Large intestine (tissue), 3 donors: Measurements from ENCODE around the gene DRG1. TPM values are rescaled to one million over a fixed set of nuclear protein-coding genes. Genes with fewer than 3 reads are reported as not detected.
"Not testable (repeated sequence)": the region's sequence is repeated elsewhere in the genome, so short reads cannot be mapped to it uniquely, and the experiment has no call there.

Experiments
- DNase-seq, 2 donors: peaks; one replicate each; pipeline versions ENCODE4 v3.0.0 to v3.0.0-alpha.2; 2013
- H3K27ac ChIP-seq: one replicate; pipeline ENCODE4 v1.5.1; 2013; ENCODE audit warnings: low read length
- H3K27me3 ChIP-seq: 2 replicates; pipeline ENCODE4 v1.6.1; 2013; ENCODE audit warnings: low read length; ENCODE audit not compliant: control insufficient read depth, insufficient read depth
- H3K36me3 ChIP-seq: 2 replicates; pipeline ENCODE4 v1.6.1; 2013; ENCODE audit warnings: low read length; ENCODE audit not compliant: control insufficient read depth, insufficient read depth
- H3K4me1 ChIP-seq: one replicate; pipeline ENCODE4 v1.6.1; 2013; ENCODE audit warnings: low read length; ENCODE audit not compliant: control insufficient read depth, insufficient read depth
- H3K4me3 ChIP-seq: one replicate; pipeline ENCODE4 v1.5.1; 2013; ENCODE audit warnings: low read length
- H3K9me3 ChIP-seq: one replicate; pipeline ENCODE4 v1.6.1; 2013; ENCODE audit warnings: mild to moderate bottlenecking, low read depth, low read length, moderate library complexity; ENCODE audit not compliant: control insufficient read depth
- WGBS: methylation state at CpG from one replicate; pipeline ENCODE4 v1.1.5; 2013; ENCODE audit warnings: low lambda C conversion rate; ENCODE audit not compliant: insufficient coverage; 5-methylcytosine and 5-hydroxymethylcytosine counted together
- polyA plus RNA-seq: library from polyadenylated mRNA; unstranded; fragments of 120-200 nt; gene quantifications from one replicate; pipeline ENCODE4 v1.2.1, GENCODE V29; 2013

DRG1 gene
- polyA plus RNA-seq, 1 donor: 55.7 TPM

- Histone ChIP-seq H3K27me3 (no peaks in the 10 kb centered on the region), H3K36me3 (peaks cover 55% of the 10 kb centered on the region), H3K4me1 (no peaks in the 10 kb centered on the region), H3K27ac (no peak overlapping the region), H3K9me3 (no peaks in the 10 kb centered on the region), H3K4me3 (no peak overlapping the region)
- DNase-seq: peak in 1 of 2 donors; percentile 27
- 60% methylated on average over 1 of the region's 5 CpGs for WGBS
Measured at GRCh38 chr22:31451709-31452571, 52.5 kb downstream of the DRG1 start.

GRCh38 chr22:31461699-31462098 is 62.3 kb downstream of the DRG1 start:
- no peaks in the 10 kb centered on the region for H3K27me3 ChIP-seq
- no CpG with 5 or more reads among the region's 3 CpGs for WGBS
- H3K4me1 ChIP-seq: no peaks in the 10 kb centered on the region
- peaks cover 61% of the 10 kb centered on the region for H3K36me3 ChIP-seq
- no peaks in the 10 kb centered on the region for H3K9me3 ChIP-seq
- no peak overlapping the region for H3K27ac ChIP-seq
- H3K4me3 ChIP-seq: no peak overlapping the region
- DNase-seq: no peak

- DNase-seq: no peak
- H3K9me3 ChIP-seq: no peaks in the 10 kb centered on the region
- peaks cover 56% of the 10 kb centered on the region for H3K36me3 ChIP-seq
- H3K4me1 ChIP-seq: no peaks in the 10 kb centered on the region
- no peaks in the 10 kb centered on the region for H3K27me3 ChIP-seq
- no peak overlapping the region for H3K27ac ChIP-seq
- WGBS: no CpG with 5 or more reads among the region's 2 CpGs
- H3K4me3 ChIP-seq: no peak overlapping the region
Measured at GRCh38 chr22:31465307-31465706, 65.9 kb downstream of the DRG1 start.

GRCh38 chr22:31474743-31475142 is 75.3 kb downstream of the DRG1 start:
- Histone ChIP-seq H3K36me3 (peaks cover 37% of the 10 kb centered on the region), H3K27me3 (no peaks in the 10 kb centered on the region), H3K4me3 (no peak overlapping the region), H3K27ac (no peak overlapping the region), H3K4me1 (no peaks in the 10 kb centered on the region), H3K9me3 (no peaks in the 10 kb centered on the region)
- no CpG with 5 or more reads among the region's 2 CpGs for WGBS
- no peak for DNase-seq

GRCh38 chr22:31475800-31476199 is 76.4 kb downstream of the DRG1 start:
- DNase-seq: no peak
- no peak overlapping the region for H3K27ac ChIP-seq
- peaks cover 41% of the 10 kb centered on the region for H3K36me3 ChIP-seq
- WGBS: no CpG with 5 or more reads among the region's 3 CpGs
- H3K4me3 ChIP-seq: no peak overlapping the region
- H3K27me3 ChIP-seq: no peaks in the 10 kb centered on the region
- H3K9me3 ChIP-seq: no peaks in the 10 kb centered on the region
- no peaks in the 10 kb centered on the region for H3K4me1 ChIP-seq

GRCh38 chr22:31477329-31477728 is 77.9 kb downstream of the DRG1 start:
- peaks cover 52% of the 10 kb centered on the region for H3K36me3 ChIP-seq
- no peak overlapping the region for H3K4me3 ChIP-seq
- no peaks in the 10 kb centered on the region for H3K9me3 ChIP-seq
- no peak for DNase-seq
- 100% methylated on average over 1 of the region's 4 CpGs for WGBS
- H3K4me1 ChIP-seq: no peaks in the 10 kb centered on the region
- no peak overlapping the region for H3K27ac ChIP-seq
- no peaks in the 10 kb centered on the region for H3K27me3 ChIP-seq

GRCh38 chr22:31481129-31481528 is 81.7 kb downstream of the DRG1 start:
- no peak for DNase-seq
- Histone ChIP-seq H3K27ac (no peak overlapping the region), H3K9me3 (no peaks in the 10 kb centered on the region), H3K36me3 (peaks cover 65% of the 10 kb centered on the region), H3K4me3 (no peak overlapping the region), H3K4me1 (no peaks in the 10 kb centered on the region), H3K27me3 (no peaks in the 10 kb centered on the region)
- no CpG with 5 or more reads among the region's 3 CpGs for WGBS

GRCh38 chr22:31482470-31482869 is 83.1 kb downstream of the DRG1 start:
- 86% methylated on average over 3 of the region's 8 CpGs for WGBS
- DNase-seq, H3K27me3 ChIP-seq, H3K27ac ChIP-seq, H3K4me3 ChIP-seq, H3K4me1 ChIP-seq, H3K9me3 ChIP-seq: not testable (repeated sequence)
- peaks cover 69% of the 10 kb centered on the region for H3K36me3 ChIP-seq

Other genes starting within 250 kb of the DRG1 start
- gene RNF185, start 239.4 kb upstream of the DRG1 start, polyA plus RNA-seq: 51.8 TPM
- gene LIMK2, start 187.3 kb upstream of the DRG1 start, polyA plus RNA-seq: 52.7 TPM
- 13.9 TPM for gene PIK3IP1, start 107.1 kb upstream of the DRG1 start, polyA plus RNA-seq
- gene PATZ1, start 53.3 kb upstream of the DRG1 start, polyA plus RNA-seq: 38.0 TPM
- 27.7 TPM for gene EIF4ENIF1, start 90.2 kb downstream of the DRG1 start, polyA plus RNA-seq
- gene SFI1, start 96.9 kb downstream of the DRG1 start, polyA plus RNA-seq: 83.1 TPM